Ishikawa (cell line): ENCODE measurements around the gene ABCF2.

Experiments used
- CEBPB ChIP-seq: IDR thresholded peaks from 2 replicates; pipeline ENCODE4 v1.6.1; 2012
- CREB1 ChIP-seq: IDR thresholded peaks from 2 replicates; pipeline ENCODE4 v1.6.1; 2012; ENCODE audit warnings: low read depth
- EGR1 ChIP-seq: IDR thresholded peaks from 2 replicates; pipeline ENCODE4 v1.6.1; 2012
- EP300 ChIP-seq: IDR thresholded peaks from 2 replicates; pipeline ENCODE4 v1.6.1; 2012; ENCODE audit warnings: borderline replicate concordance
- FOXM1 ChIP-seq: IDR thresholded peaks from 2 replicates; pipeline ENCODE4 v1.6.1; 2012; ENCODE audit warnings: low read depth, borderline replicate concordance
- NFIC ChIP-seq: IDR thresholded peaks from 2 replicates; pipeline ENCODE4 v1.6.1; 2012
- RAD21 ChIP-seq: IDR thresholded peaks from 2 replicates; pipeline ENCODE4 v1.6.1; 2012; ENCODE audit warnings: low read depth
- TAF1 ChIP-seq: IDR thresholded peaks from 2 replicates; pipeline ENCODE4 v1.6.1; 2012; ENCODE audit warnings: low read depth, mild to moderate bottlenecking
- TCF12 ChIP-seq: IDR thresholded peaks from 2 replicates; pipeline ENCODE4 v1.6.1; 2012; ENCODE audit warnings: low read depth
- TEAD4 ChIP-seq: IDR thresholded peaks from 2 replicates; pipeline ENCODE4 v1.6.1; 2012
- USF1 ChIP-seq: IDR thresholded peaks from 2 replicates; pipeline ENCODE4 v1.6.1; 2012
- YY1 ChIP-seq: IDR thresholded peaks from 2 replicates; pipeline ENCODE4 v1.6.1; 2012; ENCODE audit warnings: low read depth
- ZBTB7A ChIP-seq: IDR thresholded peaks from 2 replicates; pipeline ENCODE4 v1.6.1; 2012; ENCODE audit warnings: low read depth
- TF ChIP-seq, protein P1 (sequence below): IDR thresholded peaks from 2 replicates; pipeline ENCODE4 v1.6.1; 2012; ENCODE audit warnings: low read depth, mild to moderate bottlenecking
- TF ChIP-seq, protein P2 (sequence below): IDR thresholded peaks from 2 replicates; pipeline ENCODE4 v1.6.1; 2012

The ABCF2 gene

DNA sequence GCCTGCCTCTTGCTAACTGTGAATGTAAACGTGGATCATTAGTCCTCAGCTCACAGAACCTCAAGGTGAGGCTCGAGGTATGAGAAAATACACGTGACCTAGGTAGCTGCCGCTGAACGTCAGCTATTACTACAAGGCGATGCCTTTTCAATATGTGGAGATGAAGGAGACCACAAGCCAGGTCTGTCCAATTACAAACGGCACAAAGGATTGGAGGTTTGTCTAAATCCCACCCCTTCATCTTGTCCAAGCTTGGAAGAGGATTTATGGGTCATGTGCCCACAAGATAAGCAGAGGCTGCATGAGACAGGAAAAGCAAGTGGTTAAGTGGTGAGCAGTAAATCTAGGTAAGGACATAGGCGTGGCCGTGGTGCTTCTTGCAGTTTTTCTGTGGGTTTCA lies 20.1 kb downstream of the ABCF2 start:
- TF ChIP-seq TCF12 (no peak), EP300 (no peak), EGR1 (no peak), TEAD4 (no peak), FOXM1 (no peak), USF1 (no peak), YY1 (no peak), ZBTB7A (no peak), CEBPB (no peak), TAF1 (no peak), NFIC (no peak), RAD21 (no peak), CREB1 (no peak)
- TF ChIP-seq, protein P1, sequence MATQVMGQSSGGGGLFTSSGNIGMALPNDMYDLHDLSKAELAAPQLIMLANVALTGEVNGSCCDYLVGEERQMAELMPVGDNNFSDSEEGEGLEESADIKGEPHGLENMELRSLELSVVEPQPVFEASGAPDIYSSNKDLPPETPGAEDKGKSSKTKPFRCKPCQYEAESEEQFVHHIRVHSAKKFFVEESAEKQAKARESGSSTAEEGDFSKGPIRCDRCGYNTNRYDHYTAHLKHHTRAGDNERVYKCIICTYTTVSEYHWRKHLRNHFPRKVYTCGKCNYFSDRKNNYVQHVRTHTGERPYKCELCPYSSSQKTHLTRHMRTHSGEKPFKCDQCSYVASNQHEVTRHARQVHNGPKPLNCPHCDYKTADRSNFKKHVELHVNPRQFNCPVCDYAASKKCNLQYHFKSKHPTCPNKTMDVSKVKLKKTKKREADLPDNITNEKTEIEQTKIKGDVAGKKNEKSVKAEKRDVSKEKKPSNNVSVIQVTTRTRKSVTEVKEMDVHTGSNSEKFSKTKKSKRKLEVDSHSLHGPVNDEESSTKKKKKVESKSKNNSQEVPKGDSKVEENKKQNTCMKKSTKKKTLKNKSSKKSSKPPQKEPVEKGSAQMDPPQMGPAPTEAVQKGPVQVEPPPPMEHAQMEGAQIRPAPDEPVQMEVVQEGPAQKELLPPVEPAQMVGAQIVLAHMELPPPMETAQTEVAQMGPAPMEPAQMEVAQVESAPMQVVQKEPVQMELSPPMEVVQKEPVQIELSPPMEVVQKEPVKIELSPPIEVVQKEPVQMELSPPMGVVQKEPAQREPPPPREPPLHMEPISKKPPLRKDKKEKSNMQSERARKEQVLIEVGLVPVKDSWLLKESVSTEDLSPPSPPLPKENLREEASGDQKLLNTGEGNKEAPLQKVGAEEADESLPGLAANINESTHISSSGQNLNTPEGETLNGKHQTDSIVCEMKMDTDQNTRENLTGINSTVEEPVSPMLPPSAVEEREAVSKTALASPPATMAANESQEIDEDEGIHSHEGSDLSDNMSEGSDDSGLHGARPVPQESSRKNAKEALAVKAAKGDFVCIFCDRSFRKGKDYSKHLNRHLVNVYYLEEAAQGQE = no peak
- TF ChIP-seq, protein P2, sequence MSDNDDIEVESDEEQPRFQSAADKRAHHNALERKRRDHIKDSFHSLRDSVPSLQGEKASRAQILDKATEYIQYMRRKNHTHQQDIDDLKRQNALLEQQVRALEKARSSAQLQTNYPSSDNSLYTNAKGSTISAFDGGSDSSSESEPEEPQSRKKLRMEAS = no peak

- TF ChIP-seq EP300 = no peak
- TF ChIP-seq, protein P2 = no peak
Measured at GRCh38 chr7:151205730-151206129, 21.3 kb downstream of the ABCF2 start.

GRCh38 chr7:151204383-151205032 lies 22.5 kb downstream of the ABCF2 start:
- TF ChIP-seq, protein P1 = no peak
- no peak for TF ChIP-seq CEBPB
- TF ChIP-seq, protein P2 = no peak
- TF ChIP-seq FOXM1 = no peak
- TF ChIP-seq TEAD4 = no peak
- TF ChIP-seq ZBTB7A = no peak
- TF ChIP-seq NFIC = no peak
- no peak for TF ChIP-seq TCF12
- TF ChIP-seq CREB1 = no peak
- TF ChIP-seq RAD21 = no peak
- no peak for TF ChIP-seq YY1
- TF ChIP-seq TAF1 = no peak
- TF ChIP-seq EP300 = no peak
- no peak for TF ChIP-seq EGR1
- TF ChIP-seq USF1 = no peak

- TF ChIP-seq, protein P1 = no peak
- TF ChIP-seq NFIC (no peak), TAF1 (no peak), TEAD4 (no peak), EP300 (no peak), ZBTB7A (no peak), RAD21 (no peak), CREB1 (no peak), FOXM1 (no peak), EGR1 (no peak), YY1 (no peak), USF1 (no peak), TCF12 (no peak), CEBPB (no peak)
- TF ChIP-seq, protein P2 = no peak
Measured at GRCh38 chr7:151202836-151203235, 24.2 kb downstream of the ABCF2 start.
